GM12878 (cell line): ENCODE results near the gene HPSE2. TPM values are rescaled to one million over a fixed set of nuclear protein-coding genes. Genes with fewer than 3 reads are reported as not detected.

Source experiments
- ATAC-seq: fragments of 200-7000 bp; cut with Tn5 transposase; 3 replicates; pipeline ENCODE4 v1.9.1; 2020; ENCODE audit warnings: mild to moderate bottlenecking, moderate library complexity
- BruUV-seq: library from RNA; stranded (reverse); fragments of 400-500 nt; replicated peaks from 2 replicates; lab custom pipeline; 2021; lab: Mats Ljungman, UMichigan
- CTCF ChIA-PET: fragments of 300-600 bp; sonication (Branson Sonifier 250); formaldehyde crosslinking; extraction: SDS; loops from one replicate; lab custom pipeline; 2021; ENCODE audit warnings: inconsistent platforms; lab: Yijun Ruan, JAX
- POLR2A ChIA-PET: fragments of 350-600 bp; formaldehyde crosslinking; extraction: SDS; loops from one replicate; lab custom pipeline; 2021; ENCODE audit warnings: inconsistent platforms; lab: Charles Lee
- RAD21 ChIA-PET: fragments of 300-600 bp; sonication (Branson Sonifier 250); formaldehyde crosslinking; loops from one replicate; lab custom pipeline; 2023; ENCODE audit warnings: antibody characterized with exemption; ENCODE audit not compliant: unreplicated experiment; lab: Charles Lee
- SMC1A ChIA-PET: fragments of 300-600 bp; sonication (Branson Sonifier 250); formaldehyde crosslinking; loops from one replicate; lab custom pipeline; 2023; ENCODE audit not compliant: unreplicated experiment, uncharacterized antibody; lab: Charles Lee
- DNase-seq: peaks from one replicate; pipeline ENCODE4 v3.0.0-alpha.2; 2011; ENCODE audit warnings: low read depth, low spot score
- FAIRE-seq: peaks from 3 replicates; lab custom pipeline; 2011; peaks lifted over from hg19 to GRCh38; lab: Jason Lieb, UNC
- H2AFZ ChIP-seq: 2 replicates; pipeline ENCODE4 v1.6.0; 2011; ENCODE audit warnings: low read depth, low read length, control low read depth; ENCODE audit not compliant: control insufficient read depth
- H3K27ac ChIP-seq: 2 replicates; pipeline ENCODE4 v1.5.1; 2011; ENCODE audit warnings: control low read depth; ENCODE audit not compliant: control insufficient read depth, insufficient read depth
- H3K27me3 ChIP-seq, 2 experiments: replicated peaks in 1 of 2; 2 replicates each; pipeline versions ENCODE4 v1.6.0 to v1.6.1; 2011; ENCODE audit warnings: low read length in 1 of 2; ENCODE audit not compliant: control insufficient read depth in 2 of 2, insufficient read depth in 2 of 2
- H3K36me3 ChIP-seq, 2 experiments: 2 replicates each; pipeline ENCODE4 v1.5.1; 2011; ENCODE audit warnings: low read length in 1 of 2; ENCODE audit not compliant: control insufficient read depth in 2 of 2, insufficient read depth in 2 of 2
- H3K4me1 ChIP-seq: 2 replicates; pipeline ENCODE4 v1.6.1; 2011; ENCODE audit warnings: mild to moderate bottlenecking, low read length, moderate library complexity, mixed read lengths; ENCODE audit not compliant: control insufficient read depth, insufficient read depth
- H3K4me2 ChIP-seq: 2 replicates; pipeline ENCODE4 v1.6.0; 2011; ENCODE audit warnings: control low read depth; ENCODE audit not compliant: control insufficient read depth, insufficient read depth
- H3K4me3 ChIP-seq: fragments of 200-600 bp; sonication (generic); 2 replicates; pipeline ENCODE4 v1.5.1; 2016
- H3K79me2 ChIP-seq: 2 replicates; pipeline ENCODE4 v1.6.0; 2011; ENCODE audit warnings: low read length; ENCODE audit not compliant: control insufficient read depth, insufficient read depth
- H3K9ac ChIP-seq: 2 replicates; pipeline ENCODE4 v1.8.0; 2011; ENCODE audit warnings: low read length, control low read depth, mixed read lengths; ENCODE audit not compliant: control insufficient read depth, insufficient read depth
- H3K9me3 ChIP-seq: replicated peaks from 3 replicates; pipeline ENCODE4 v1.5.1; 2011; ENCODE audit warnings: mild to moderate bottlenecking, low read length; ENCODE audit not compliant: control insufficient read depth, insufficient read depth
- H4K20me1 ChIP-seq: 2 replicates; pipeline ENCODE4 v1.6.0; 2011; ENCODE audit not compliant: control insufficient read depth, insufficient read depth
- MXI1 ChIP-seq: fragments of 150-350 bp; IDR thresholded peaks from 2 replicates; pipeline ENCODE4 v1.6.1; 2011; ENCODE audit warnings: low read depth, mild to moderate bottlenecking, inconsistent platforms, low read length, improper control_type of control experiment
- SPI1 ChIP-seq: IDR thresholded peaks from 2 replicates; pipeline ENCODE4 v1.6.1; 2011; ENCODE audit warnings: low read depth, mild to moderate bottlenecking, low read length, moderate library complexity, borderline replicate concordance; ENCODE audit not compliant: insufficient read depth
- SRF ChIP-seq, 2 experiments: IDR thresholded peaks; 2 replicates each; pipeline ENCODE4 v1.6.1; 2011; ENCODE audit warnings: low read depth in 2 of 2, low read length in 2 of 2, mild to moderate bottlenecking in 1 of 2, moderate library complexity in 1 of 2
- ZNF384 ChIP-seq: IDR thresholded peaks from 2 replicates; pipeline ENCODE4 v1.6.1; 2012; ENCODE audit warnings: low read depth, mild to moderate bottlenecking, low read length, improper control_type of control experiment, borderline replicate concordance
- WGBS: methylation state at CpG from one replicate; pipeline ENCODE4 v1.1.6; 2016; ENCODE audit warnings: low lambda C conversion rate; ENCODE audit not compliant: insufficient replicate concordance, insufficient coverage; ENCODE audit errors: missing lambda C conversion rate; 5-methylcytosine and 5-hydroxymethylcytosine counted together
- in situ Hi-C: fragments of 300-500 bp; cut with MboI; formaldehyde crosslinking; loops from 9 replicates; pipeline ENCODE4 v1.14.3; 2018; ENCODE audit warnings: mixed read lengths
- intact Hi-C: fragments of 100-400 bp; cut with micrococcal nuclease; formaldehyde crosslinking; loops from one replicate; pipeline ENCODE4 v1.14.2; 2022; ENCODE audit not compliant: unreplicated experiment
- polyA plus RNA-seq, 11 experiments: library from polyadenylated mRNA; depleted of rRNA in 4 of 11; unstranded in 6 of 11; stranded (reverse) in 5 of 11; fragments of >200 nt; fragmentation: Nextera tagmentation in 4 of 11; fragmentation: Illumina TruSeq in 1 of 11; extraction: Ambion mirVana in 4 of 11; extraction: Trizol in 1 of 11; gene quantifications; 1 replicate in 1 of 11; 2 replicates in 10 of 11; pipeline versions ENCODE4 v1.2.1 to v1.2.3, GENCODE V29; 2011 to 2016; ENCODE audit warnings: inconsistent platforms in 2 of 11, missing spikeins in 2 of 11, low read depth in 1 of 11
- total RNA-seq, 4 experiments: library from RNA; depleted of rRNA in 3 of 4; stranded (reverse); fragments of >200 nt in 3 of 4; fragmentation: Illumina TruSeq in 1 of 4; extraction: Trizol in 1 of 4; gene quantifications; 2 replicates each; pipeline versions ENCODE4 v1.2.1 to v1.2.3, GENCODE V29; 2013 to 2021
- TF ChIP-seq, protein P1 (sequence below): IDR thresholded peaks from 2 replicates; pipeline ENCODE4 v1.6.1; 2012; ENCODE audit warnings: low read depth, low read length, improper control_type of control experiment
- TF ChIP-seq, protein P2 (sequence below): IDR thresholded peaks from 2 replicates; pipeline ENCODE4 v1.6.1; 2012; ENCODE audit warnings: low read depth, low read length, improper control_type of control experiment
- TF ChIP-seq, protein P3 (sequence below): IDR thresholded peaks from 2 replicates; pipeline ENCODE4 v1.6.1; 2011; ENCODE audit warnings: borderline replicate concordance, low read depth, mild to moderate bottlenecking, moderate library complexity, mixed read lengths, low read length; ENCODE audit not compliant: insufficient read depth; ENCODE audit errors: extremely low read length

Gene HPSE2
- total and polyA plus RNA-seq, 10 of the 15 experiments (the other 5 are each of a cell fraction or from before 2014, with no cell fraction given): 0.06 TPM; not detected in 9

DNA sequence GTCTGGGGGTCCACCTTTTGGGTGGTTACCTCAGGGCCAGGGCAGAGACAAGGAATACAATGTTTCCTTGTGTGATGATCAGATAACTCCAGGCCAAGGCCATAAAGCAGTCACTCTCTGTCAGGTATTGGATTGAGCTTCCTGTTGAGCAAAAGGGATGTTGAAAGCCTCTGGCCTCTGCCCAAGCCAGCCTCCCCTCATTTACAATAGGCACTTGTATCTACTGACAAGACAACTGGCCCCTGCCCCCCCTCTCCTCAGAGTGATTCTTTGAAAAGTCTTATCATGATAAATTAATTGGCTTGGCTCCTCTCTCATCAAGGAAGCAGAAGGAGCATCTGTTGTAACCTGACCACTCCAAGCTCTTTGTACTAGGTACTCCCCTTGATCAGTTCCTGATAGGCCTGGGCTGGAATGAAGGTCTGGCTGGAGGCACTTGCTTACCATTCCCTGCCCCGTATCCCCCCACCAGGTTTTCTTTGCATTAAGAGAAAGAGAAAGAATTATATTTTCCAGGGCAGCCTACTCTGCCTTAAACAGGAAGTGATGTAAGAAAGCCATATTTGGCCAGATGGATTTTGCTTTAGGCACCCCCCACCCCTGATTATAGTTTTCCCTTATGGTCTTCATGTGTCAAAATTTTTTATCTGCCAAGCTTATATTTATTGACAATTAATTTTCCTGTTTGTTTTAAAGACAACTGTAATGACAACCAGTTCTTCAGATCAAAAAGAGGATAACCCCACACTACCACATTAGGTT lies 746.8 kb downstream of the HPSE2 start:
- TF ChIP-seq SRF (IDR thresholded peaks at IDR 0.05; ENCODE audit: low read depth in 2 of 2, low read length in 2 of 2) (peak; percentile 79 to 97), MXI1 (no peak), ZNF384 (no peak), SPI1 (no peak)
- TF ChIP-seq, protein P1, sequence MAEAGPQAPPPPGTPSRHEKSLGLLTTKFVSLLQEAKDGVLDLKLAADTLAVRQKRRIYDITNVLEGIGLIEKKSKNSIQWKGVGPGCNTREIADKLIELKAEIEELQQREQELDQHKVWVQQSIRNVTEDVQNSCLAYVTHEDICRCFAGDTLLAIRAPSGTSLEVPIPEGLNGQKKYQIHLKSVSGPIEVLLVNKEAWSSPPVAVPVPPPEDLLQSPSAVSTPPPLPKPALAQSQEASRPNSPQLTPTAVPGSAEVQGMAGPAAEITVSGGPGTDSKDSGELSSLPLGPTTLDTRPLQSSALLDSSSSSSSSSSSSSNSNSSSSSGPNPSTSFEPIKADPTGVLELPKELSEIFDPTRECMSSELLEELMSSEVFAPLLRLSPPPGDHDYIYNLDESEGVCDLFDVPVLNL: no peak
- TF ChIP-seq, protein P2, sequence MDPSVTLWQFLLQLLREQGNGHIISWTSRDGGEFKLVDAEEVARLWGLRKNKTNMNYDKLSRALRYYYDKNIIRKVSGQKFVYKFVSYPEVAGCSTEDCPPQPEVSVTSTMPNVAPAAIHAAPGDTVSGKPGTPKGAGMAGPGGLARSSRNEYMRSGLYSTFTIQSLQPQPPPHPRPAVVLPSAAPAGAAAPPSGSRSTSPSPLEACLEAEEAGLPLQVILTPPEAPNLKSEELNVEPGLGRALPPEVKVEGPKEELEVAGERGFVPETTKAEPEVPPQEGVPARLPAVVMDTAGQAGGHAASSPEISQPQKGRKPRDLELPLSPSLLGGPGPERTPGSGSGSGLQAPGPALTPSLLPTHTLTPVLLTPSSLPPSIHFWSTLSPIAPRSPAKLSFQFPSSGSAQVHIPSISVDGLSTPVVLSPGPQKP: peak; percentile 65; the same call in 1 of the 2 replicates
- TF ChIP-seq, protein P3, sequence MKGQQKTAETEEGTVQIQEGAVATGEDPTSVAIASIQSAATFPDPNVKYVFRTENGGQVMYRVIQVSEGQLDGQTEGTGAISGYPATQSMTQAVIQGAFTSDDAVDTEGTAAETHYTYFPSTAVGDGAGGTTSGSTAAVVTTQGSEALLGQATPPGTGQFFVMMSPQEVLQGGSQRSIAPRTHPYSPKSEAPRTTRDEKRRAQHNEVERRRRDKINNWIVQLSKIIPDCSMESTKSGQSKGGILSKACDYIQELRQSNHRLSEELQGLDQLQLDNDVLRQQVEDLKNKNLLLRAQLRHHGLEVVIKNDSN: no peak
- no TSS peak for BruUV-seq
- ChIA-PET RAD21 (interaction anchor here (0.6 kb wide), 1 partner anchor 16 kb away, joined by 3 read pairs; no protein-coding TSS in a partner anchor), POLR2A (no interaction called here), CTCF (no interaction called here), SMC1A (no interaction called here)
- Histone ChIP-seq H3K4me1 (no peaks in the 10 kb centered on the region), H3K79me2 (no peaks in the 10 kb centered on the region), H3K9ac (no peak overlapping the region), H4K20me1 (no peaks in the 10 kb centered on the region), H2AFZ (no peak overlapping the region), H3K9me3 (no peaks in the 10 kb centered on the region), H3K27ac (no peak overlapping the region), H3K4me2 (no peak overlapping the region), H3K27me3 (no peaks in the 10 kb centered on the region), H3K36me3 (no peaks in the 10 kb centered on the region), H3K4me3 (no peak overlapping the region)
- WGBS: 0% methylated on average over 1 of the region's 1 CpG
- FAIRE-seq (no peak), ATAC-seq (no peak), DNase-seq (no peak)
- in situ Hi-C loops: no loop called here
- intact Hi-C loops: no loop called here
